CD4-positive, alpha-beta T cell treated with Interleukin-17A for 4 hours (primary cell): Measurements from ENCODE around the gene ZNF408.
"Not testable (repeated sequence)": the region's sequence is repeated elsewhere in the genome, so short reads cannot be mapped to it uniquely, and the experiment has no call there.

ENCODE experiments used
- DNase-seq: peaks from one replicate; pipeline ENCODE4 v3.0.0-alpha.2; 2020; ENCODE audit warnings: mixed read lengths

ZNF408 gene

DNA sequence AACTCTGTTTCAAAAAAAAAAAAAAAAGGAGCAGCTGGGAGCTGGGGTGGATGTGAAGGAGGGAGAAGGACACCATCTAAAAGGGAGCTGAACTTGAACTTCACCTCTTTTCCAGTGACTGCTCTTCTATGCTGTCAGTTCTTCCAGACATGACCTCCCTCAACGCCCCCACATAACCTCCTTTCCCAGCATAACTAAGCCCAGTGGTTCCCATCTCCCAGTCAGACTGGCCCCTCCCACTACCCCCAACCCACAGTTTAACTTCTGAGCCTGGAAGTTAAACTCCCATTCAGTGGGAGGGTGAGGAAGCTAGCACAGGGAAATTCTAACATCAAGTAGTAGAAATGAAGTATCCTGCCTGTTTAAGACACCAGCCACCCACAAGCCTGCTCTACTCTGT is 2.2 kb upstream of the ZNF408 start:
- DNase-seq: no peak

- DNase-seq: no peak
These were observed 335 bp downstream of the ZNF408 start for GRCh38 chr11:46701078-46701654.

GRCh38 chr11:46705070-46705688 is 4.3 kb downstream of the ZNF408 start:
- DNase-seq: no peak

DNA sequence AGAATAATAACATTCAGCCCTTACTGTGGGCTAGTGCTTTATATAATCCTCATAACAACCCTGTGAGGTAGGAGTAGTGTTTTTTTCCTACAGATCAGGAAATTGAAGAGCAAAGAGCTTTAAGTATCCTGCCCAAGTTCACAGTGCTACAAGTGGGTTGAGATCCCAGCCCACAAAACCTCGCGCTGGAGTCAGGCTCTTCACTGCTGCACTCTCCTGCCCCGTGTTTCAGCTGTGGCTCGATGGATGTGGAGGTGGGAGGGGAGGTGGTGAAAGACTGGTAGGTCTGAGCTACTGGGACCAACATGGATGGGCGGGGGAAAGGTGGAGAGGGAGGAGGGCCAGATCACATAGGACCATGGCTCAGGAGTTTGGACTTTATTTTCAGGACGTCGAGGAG is 6.1 kb downstream of the ZNF408 start:
- no peak for DNase-seq

- not testable (repeated sequence) for DNase-seq
These were observed 8.5 kb downstream of the ZNF408 start for GRCh38 chr11:46709351-46709750.

- DNase-seq: no peak
These were observed 10.0 kb downstream of the ZNF408 start for GRCh38 chr11:46710821-46711269.

DNA sequence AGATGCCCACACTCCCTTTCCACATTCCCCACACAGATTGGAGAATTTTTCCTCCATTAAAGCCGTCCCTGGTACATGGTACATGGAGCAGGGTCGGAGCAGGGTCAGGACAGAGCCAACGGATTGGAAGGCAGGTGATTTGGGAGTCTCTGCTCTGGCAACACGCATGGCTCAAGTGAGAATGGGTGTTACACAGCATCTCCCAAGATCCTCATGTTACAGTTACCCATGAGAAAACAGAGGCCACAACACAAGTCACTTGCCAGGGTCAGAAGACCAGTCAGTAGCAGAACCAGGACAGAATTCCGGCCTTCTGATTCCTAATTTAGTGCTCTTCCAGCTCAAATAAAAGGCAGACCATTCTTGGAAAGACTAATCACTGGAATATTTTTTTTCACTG is 10.5 kb downstream of the ZNF408 start:
- DNase-seq: no peak

DNA sequence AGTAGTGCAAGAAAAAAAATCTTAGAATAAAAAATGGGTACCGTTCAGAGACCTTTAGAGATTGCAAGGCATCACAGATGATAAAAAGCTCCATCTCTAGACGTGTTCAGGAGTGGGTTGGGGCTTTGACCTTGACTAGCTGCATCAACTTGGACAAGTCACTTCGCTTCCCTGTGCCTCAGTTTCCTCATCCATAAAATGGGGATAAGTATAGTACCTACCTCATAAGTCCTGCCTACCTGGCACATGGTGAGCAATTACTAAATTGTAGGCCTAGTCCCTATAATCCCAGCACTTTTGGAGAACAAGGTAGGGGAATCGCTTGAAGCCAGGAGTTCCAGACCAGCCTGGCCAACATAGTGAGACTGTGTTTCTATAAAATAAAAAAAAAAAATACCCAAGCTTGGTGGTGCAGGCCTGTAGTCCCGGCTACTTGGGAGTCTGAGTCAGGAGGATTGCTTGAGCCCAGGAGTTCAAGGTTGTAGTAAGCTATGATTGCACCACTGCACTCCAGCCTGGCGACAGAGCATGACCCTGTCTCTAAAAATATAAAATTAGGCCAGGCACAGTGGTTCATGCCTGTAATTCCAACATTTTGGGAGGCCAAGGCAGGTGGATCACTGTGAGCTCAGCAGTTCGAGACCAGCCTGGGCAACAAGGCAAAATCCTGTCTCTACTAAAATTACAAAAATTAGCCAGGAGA is 12.2 kb downstream of the ZNF408 start:
- DNase-seq: no peak

- not testable (repeated sequence) for DNase-seq
These were observed 17.0 kb downstream of the ZNF408 start for GRCh38 chr11:46717825-46718154.

DNA sequence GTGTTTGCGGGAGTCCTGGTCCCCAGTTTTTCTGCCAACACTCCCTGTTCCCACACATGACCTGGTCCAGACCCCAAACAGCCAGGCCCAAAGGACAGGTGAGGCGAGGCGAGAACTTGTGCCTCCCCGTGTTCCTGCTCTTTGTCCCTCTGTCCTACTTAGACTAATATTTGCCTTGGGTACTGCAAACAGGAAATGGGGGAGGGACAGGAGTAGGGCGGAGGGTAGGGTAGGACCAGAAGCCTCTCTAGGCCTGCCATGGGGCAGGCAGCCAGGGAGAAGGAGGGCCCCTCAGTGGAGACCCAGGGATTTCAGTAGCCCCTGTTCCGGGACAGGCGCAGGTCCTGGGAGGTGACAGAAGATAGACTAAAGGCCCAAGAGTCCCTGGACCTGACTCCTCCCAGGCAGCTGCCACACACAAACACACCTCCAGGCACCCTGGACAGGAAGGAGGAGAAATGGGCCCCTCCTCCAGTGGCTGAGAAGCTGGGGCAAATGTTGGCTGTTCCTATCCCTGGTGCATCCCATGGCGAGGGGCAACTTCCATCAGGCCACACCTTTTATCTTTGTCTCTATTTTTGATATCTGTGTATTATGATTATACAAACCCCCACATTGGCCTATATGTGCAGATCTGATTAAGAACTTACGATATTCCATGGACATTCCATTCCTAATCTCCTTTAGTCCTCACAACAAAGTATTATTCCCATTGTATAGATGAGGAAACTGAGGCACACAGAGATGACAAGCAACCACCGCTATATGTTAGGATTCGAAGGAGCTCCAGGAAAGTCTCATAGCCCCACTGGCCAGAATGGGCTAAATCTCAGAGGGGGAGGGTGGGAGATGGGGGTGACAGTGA is 17.6 kb downstream of the ZNF408 start:
- no peak for DNase-seq

GRCh38 chr11:46719048-46719542 is 18.3 kb downstream of the ZNF408 start, which contains the start of gene F2:
Gene F2 (plus strand): TSS chr11:46719213. CDS start chr11:46719236, 23 bp downstream.
- no peak for DNase-seq

- no peak for DNase-seq
These were observed 18.9 kb downstream of the ZNF408 start for GRCh38 chr11:46719543-46720218.

GRCh38 chr11:46721286-46721685 is 20.5 kb downstream of the ZNF408 start:
- no peak for DNase-seq

GRCh38 chr11:46722566-46723358 is 21.9 kb downstream of the ZNF408 start:
- no peak for DNase-seq

DNA sequence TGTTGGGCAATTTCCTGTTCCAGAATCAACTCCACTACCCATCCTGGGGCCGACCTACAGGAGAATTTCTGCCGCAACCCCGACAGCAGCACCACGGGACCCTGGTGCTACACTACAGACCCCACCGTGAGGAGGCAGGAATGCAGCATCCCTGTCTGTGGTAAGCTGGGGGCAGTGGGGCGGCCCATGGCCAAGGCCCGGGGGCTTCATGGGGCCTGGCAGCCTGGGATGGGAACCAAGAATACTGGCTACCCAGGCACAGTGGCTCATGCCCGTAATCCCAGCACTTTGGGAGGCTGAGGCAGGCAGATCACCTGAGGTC is 22.5 kb downstream of the ZNF408 start:
- no peak for DNase-seq

GRCh38 chr11:46724088-46724487 is 23.3 kb downstream of the ZNF408 start:
- no peak for DNase-seq

DNA sequence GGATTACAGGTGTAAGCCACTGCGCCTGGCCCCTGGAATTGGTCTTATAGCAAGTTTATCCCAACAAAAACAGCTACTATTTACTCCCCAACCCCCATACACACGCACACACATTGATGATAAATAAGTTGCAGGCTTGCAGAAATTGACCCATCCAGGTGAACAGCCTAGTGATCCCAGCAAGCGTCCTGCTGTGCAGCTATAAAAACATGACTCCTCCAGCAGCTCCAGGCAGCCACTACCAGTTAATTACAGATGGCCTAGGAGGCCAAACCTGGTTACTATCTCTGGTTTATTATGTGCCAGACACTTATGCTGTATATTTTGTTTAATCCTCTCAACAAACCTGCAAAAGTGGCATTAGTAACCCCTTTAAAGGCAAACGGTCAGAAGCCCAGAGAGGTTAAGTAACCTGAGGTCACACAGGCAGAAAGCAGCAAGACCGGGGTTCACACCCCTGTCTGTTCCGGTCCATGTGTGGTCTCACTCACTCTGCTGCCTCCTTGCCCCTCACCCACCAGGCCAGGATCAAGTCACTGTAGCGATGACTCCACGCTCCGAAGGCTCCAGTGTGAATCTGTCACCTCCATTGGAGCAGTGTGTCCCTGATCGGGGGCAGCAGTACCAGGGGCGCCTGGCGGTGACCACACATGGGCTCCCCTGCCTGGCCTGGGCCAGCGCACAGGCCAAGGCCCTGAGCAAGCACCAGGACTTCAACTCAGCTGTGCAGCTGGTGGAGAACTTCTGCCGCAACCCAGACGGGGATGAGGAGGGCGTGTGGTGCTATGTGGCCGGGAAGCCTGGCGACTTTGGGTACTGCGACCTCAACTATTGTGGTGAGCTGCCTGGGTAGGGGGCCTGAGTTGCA is 24.7 kb downstream of the ZNF408 start:
- no peak for DNase-seq

- no peak for DNase-seq
These were observed 25.5 kb downstream of the ZNF408 start for GRCh38 chr11:46726206-46726862.

- no peak for DNase-seq
These were observed 27.3 kb downstream of the ZNF408 start for GRCh38 chr11:46727952-46728658.

DNA sequence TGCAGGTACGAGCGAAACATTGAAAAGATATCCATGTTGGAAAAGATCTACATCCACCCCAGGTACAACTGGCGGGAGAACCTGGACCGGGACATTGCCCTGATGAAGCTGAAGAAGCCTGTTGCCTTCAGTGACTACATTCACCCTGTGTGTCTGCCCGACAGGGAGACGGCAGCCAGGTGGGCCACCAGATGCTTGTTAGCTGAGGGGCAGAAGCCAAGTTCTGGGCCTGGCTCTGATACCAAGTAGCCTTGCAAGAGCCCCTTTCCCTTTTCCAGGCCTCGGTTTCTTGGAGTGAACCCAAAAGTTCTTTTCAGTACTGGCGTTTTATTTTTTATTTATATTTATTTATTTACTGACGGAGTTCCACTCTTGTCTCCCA is 27.8 kb downstream of the ZNF408 start:
- no peak for DNase-seq
